Body of pancreas (tissue), 4 donors: ENCODE results near the gene ATP6V0A1. TPM values are rescaled to one million over a fixed set of nuclear protein-coding genes. Genes with fewer than 3 reads are reported as not detected.

Experiments used
- ATAC-seq: fragments of 150-250 bp; one replicate; pipeline ENCODE4 v1.9.1; 2016
- DNase-seq, 4 donors: peaks; one replicate each; pipeline ENCODE4 v3.0.0-alpha.2; 2019
- H3K27ac ChIP-seq, 4 donors: fragments of 200-600 bp; sonication (generic); 1 replicate in 3 of 4; 2 replicates in 1 of 4; pipeline versions ENCODE4 v1.5.1 to v1.6.1; 2016 to 2019; ENCODE audit warnings: mild to moderate bottlenecking in 1 of 4, mixed read lengths in 1 of 4, moderate library complexity in 1 of 4
- H3K27me3 ChIP-seq, 2 donors: fragments of 200-600 bp; sonication (generic); one replicate each; pipeline ENCODE4 v1.6.0; 2016; ENCODE audit warnings: mild to moderate bottlenecking in 1 of 2
- H3K36me3 ChIP-seq, 2 donors: fragments of 200-600 bp; sonication (generic); replicated peaks in 1 of 2; 2 replicates each; pipeline ENCODE4 v1.5.1; 2016; ENCODE audit warnings: low read depth in 2 of 2; ENCODE audit not compliant: insufficient read depth in 1 of 2
- H3K4me1 ChIP-seq: fragments of 200-600 bp; sonication (generic); one replicate; pipeline ENCODE4 v1.6.0; 2016
- H3K4me3 ChIP-seq, 2 donors: fragments of 200-600 bp; sonication (generic); 1 replicate in 1 of 2; 2 replicates in 1 of 2; pipeline ENCODE4 v1.5.1; 2016 to 2019
- H3K9me3 ChIP-seq, 3 donors: fragments of 200-600 bp; sonication (generic); 1 replicate in 2 of 3; 2 replicates in 1 of 3; pipeline ENCODE4 v1.5.1; 2016
- CTCF ChIP-seq, 7 experiments: fragments of 450-650 bp in 4 of 7; fragments of 200-600 bp in 3 of 7; sonication (generic) in 3 of 7; IDR thresholded peaks; one replicate each; pipeline ENCODE4 v1.5.1; 2016 to 2019; ENCODE audit warnings: antibody characterized with exemption in 7 of 7
- POLR2A ChIP-seq, 3 donors: fragments of 450-650 bp; IDR thresholded peaks; one replicate each; pipeline ENCODE4 v1.6.1; 2016; ENCODE audit warnings: antibody characterized with exemption in 3 of 3, mild to moderate bottlenecking in 2 of 3
- WGBS, 2 donors: methylation state at CpG; one replicate each; pipeline ENCODE4 v1.1.5; 2017; 5-methylcytosine and 5-hydroxymethylcytosine counted together
- intact Hi-C: fragments of 100-400 bp; cut with DNase I; formaldehyde crosslinking; loops from one replicate; pipeline ENCODE4 v1.15.1; 2023
- total RNA-seq, 2 donors: library from RNA; depleted of rRNA; stranded (reverse); fragments of >200 nt; gene quantifications; one replicate each; pipeline ENCODE4 v1.1.0, GENCODE V29; 2016

Gene ATP6V0A1
- total RNA-seq, 2 donors from 2014 or later = 35.5 to 71.5 TPM

DNA sequence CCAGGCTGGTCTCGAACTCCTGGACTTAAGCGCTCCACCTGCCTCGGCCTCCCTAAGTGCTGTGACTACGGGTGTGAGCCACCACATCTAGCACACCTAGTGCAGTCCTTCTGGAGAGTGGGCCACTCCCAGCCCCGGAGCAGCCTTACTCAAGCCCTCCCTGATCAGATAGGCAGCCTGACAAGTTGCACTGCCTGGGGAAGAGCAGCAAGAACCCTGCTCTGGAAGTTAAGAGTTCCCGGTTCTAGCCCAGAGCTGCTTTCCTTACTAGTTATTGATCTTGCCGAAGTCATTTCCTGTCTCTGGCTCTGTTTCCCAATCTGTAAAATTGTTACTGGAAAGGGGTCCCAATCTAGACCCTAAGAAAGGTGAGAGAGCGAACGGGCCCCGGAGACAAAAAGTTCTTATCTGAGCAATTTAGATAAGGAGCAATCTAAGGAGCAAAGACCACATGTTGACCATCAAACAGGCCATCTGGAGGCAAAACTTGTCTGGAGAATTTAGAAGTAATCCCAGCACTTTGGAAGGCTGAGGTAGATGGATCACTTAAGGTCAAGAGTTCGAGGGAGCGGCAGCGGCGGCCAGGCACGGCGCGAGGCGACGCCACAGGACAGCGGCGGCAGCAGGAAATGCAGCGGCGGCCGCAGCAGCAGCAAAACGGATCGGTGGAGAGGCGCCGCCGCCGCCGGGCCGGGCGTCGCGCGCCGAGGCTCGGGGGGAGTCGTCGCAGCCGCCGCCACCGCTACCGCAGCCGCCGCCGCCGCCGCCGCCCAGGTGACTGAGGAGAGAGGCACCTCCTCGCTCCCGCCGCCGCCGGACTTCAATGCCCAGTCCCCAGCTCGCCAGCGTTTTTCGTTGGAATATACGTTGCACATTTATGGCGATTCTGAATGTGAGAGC lies 73.0 kb downstream of the ATP6V0A1 start:
- 9 to 12% methylated on average over 11 to 58 of the region's 60 CpGs for WGBS, 2 donors
- ATAC-seq (peak; percentile 21), DNase-seq (peak; percentile 64 to 75 (median 68))
- no peaks in the 10 kb centered on the region for H3K27me3 ChIP-seq
- H3K9me3 ChIP-seq = no peaks in the 10 kb centered on the region
- H3K27ac ChIP-seq = peak overlapping the region; percentile 76 to 83 (median 82)
- H3K4me3 ChIP-seq = no peak overlapping the region
- H3K36me3 ChIP-seq = no peaks in the 10 kb centered on the region
- H3K4me1 ChIP-seq = peaks cover 46% of the 10 kb centered on the region
- TF ChIP-seq POLR2A (IDR thresholded peaks at IDR 0.05) = no peak
- peak; percentile 11 to 69 (median 43) for TF ChIP-seq CTCF (IDR thresholded peaks at IDR 0.05)
- intact Hi-C loops = no loop called here

GRCh38 chr17:42535155-42536047 lies 76.7 kb downstream of the ATP6V0A1 start:
- DNase-seq = no peak
- Histone ChIP-seq H3K4me1 (peaks cover 45% of the 10 kb centered on the region), H3K36me3 (peaks cover 0 to 4% of the 10 kb centered on the region in 2 donors), H3K27me3 (no peaks in the 10 kb centered on the region), H3K9me3 (no peaks in the 10 kb centered on the region), H3K4me3 (peak overlapping the region in 1 of 2 donors; percentile 15), H3K27ac (peak overlapping the region; percentile 90 to 94 (median 92))
- peak; percentile 2 for ATAC-seq
- intact Hi-C loops = no loop called here
- TF ChIP-seq CTCF (IDR thresholded peaks at IDR 0.05) = no peak
- TF ChIP-seq POLR2A (IDR thresholded peaks at IDR 0.05) = no peak
- WGBS, 2 donors = 36% methylated on average over 26 of the region's 26 CpGs

DNA sequence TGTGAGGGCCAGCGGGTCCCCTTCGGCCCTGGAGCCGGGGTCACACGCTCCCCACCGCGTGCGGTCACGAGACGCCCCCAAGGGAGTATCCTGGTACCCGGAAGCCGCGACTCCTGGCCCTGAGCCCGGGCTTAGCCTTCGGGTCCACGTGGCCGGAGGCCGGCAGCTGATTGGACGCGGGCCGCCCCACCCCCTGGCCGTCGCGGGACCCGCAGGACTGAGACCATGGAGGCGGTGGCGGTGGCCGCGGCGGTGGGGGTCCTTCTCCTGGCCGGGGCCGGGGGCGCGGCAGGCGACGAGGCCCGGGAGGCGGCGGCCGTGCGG lies 77.3 kb downstream of the ATP6V0A1 start, which contains the start of gene NAGLU:
Gene NAGLU, plus strand, starts transcription at position 194 of the 324 bp plus-strand sequence. Its CDS starts 32 bp downstream, at position 226.
- Histone ChIP-seq H3K27me3 (no peaks in the 10 kb centered on the region), H3K9me3 (no peaks in the 10 kb centered on the region), H3K4me1 (peaks cover 39% of the 10 kb centered on the region), H3K36me3 (peaks cover 0 to 4% of the 10 kb centered on the region in 2 donors), H3K4me3 (peak within 1 kb of the TSS; percentile 27 to 47), H3K27ac (peak within 1 kb of the TSS; percentile 90 to 94 (median 92))
- intact Hi-C loops = no loop called here
- TF ChIP-seq CTCF (IDR thresholded peaks at IDR 0.05) (no peak), POLR2A (IDR thresholded peaks at IDR 0.05) (peak in 2 of 3 donors; percentile 54 to 58)
- WGBS, 2 donors = 0% methylated on average over 9 to 12 of the region's 40 CpGs
- DNase-seq = peak; percentile 96 to 99 (median 97)
- ATAC-seq = peak; percentile 92

DNA sequence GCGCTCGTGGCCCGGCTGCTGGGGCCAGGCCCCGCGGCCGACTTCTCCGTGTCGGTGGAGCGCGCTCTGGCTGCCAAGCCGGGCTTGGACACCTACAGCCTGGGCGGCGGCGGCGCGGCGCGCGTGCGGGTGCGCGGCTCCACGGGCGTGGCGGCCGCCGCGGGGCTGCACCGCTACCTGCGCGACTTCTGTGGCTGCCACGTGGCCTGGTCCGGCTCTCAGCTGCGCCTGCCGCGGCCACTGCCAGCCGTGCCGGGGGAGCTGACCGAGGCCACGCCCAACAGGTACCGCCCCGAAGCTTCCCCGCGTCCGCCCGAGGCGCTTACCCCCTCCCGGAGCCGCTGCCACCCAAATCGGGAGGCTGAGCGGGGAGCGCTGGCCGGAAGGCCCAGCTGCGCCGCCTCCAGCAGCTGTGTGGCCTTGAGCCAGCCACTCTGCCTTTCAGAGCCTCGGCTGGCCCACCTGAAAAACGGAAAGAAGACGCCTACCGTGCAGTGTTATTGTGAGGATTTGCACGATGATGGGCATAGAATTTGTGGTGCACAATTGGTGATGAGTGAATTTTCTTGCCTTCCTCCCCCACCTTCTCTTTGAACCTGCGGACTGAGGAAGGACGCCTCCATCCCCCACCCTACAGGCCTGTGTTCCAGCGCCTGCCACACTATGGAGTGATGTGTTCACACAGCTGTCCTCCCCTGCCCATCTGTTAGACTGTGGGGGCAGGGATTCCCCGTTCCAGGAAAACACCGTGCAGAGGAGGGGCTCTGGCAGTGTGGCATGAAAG lies 77.9 kb downstream of the ATP6V0A1 start:
- H3K27me3 ChIP-seq = no peaks in the 10 kb centered on the region
- peaks cover 0 to 6% of the 10 kb centered on the region in 2 donors for H3K36me3 ChIP-seq
- peak overlapping the region; percentile 90 to 94 (median 92) for H3K27ac ChIP-seq
- H3K9me3 ChIP-seq = no peaks in the 10 kb centered on the region
- 0 to 1% methylated on average over 14 to 45 of the region's 65 CpGs for WGBS, 2 donors
- DNase-seq = peak; percentile 87 to 94 (median 92)
- intact Hi-C loops = no loop called here
- H3K4me1 ChIP-seq = peaks cover 33% of the 10 kb centered on the region
- H3K4me3 ChIP-seq = peak overlapping the region; percentile 27 to 47
- peak in 2 of 7 experiments; percentile 11 to 16 for TF ChIP-seq CTCF (IDR thresholded peaks at IDR 0.05)
- TF ChIP-seq POLR2A (IDR thresholded peaks at IDR 0.05) = peak in 2 of 3 donors; percentile 28 to 53
- peak; percentile 83 for ATAC-seq
